Gastrocnemius medialis (tissue), 4 donors: ENCODE data around the gene TMEM154.

ENCODE experiments used
- POLR2A ChIP-seq, 2 donors: fragments of 450-650 bp; IDR thresholded peaks; one replicate each; pipeline ENCODE4 v1.6.1; 2017; ENCODE audit warnings: antibody characterized with exemption in 2 of 2, mild to moderate bottlenecking in 2 of 2, moderate library complexity in 2 of 2
- TF ChIP-seq, protein P1 (sequence below), 5 experiments: fragments of 450-650 bp in 3 of 5; fragments of 200-600 bp in 2 of 5; sonication (generic) in 2 of 5; IDR thresholded peaks in 4 of 5; conservative IDR thresholded peaks in 1 of 5; 1 replicate in 4 of 5; 2 replicates in 1 of 5; pipeline ENCODE4 v1.5.1; 2016 to 2019; ENCODE audit warnings: antibody characterized with exemption in 5 of 5, mild to moderate bottlenecking in 3 of 5, moderate library complexity in 3 of 5

- TF ChIP-seq, protein P1, sequence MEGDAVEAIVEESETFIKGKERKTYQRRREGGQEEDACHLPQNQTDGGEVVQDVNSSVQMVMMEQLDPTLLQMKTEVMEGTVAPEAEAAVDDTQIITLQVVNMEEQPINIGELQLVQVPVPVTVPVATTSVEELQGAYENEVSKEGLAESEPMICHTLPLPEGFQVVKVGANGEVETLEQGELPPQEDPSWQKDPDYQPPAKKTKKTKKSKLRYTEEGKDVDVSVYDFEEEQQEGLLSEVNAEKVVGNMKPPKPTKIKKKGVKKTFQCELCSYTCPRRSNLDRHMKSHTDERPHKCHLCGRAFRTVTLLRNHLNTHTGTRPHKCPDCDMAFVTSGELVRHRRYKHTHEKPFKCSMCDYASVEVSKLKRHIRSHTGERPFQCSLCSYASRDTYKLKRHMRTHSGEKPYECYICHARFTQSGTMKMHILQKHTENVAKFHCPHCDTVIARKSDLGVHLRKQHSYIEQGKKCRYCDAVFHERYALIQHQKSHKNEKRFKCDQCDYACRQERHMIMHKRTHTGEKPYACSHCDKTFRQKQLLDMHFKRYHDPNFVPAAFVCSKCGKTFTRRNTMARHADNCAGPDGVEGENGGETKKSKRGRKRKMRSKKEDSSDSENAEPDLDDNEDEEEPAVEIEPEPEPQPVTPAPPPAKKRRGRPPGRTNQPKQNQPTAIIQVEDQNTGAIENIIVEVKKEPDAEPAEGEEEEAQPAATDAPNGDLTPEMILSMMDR (IDR thresholded peaks at IDR 0.05 in 4 of 5, conservative IDR thresholded peaks at IDR 0.05 in 1 of 5), result no peak
- no peak for TF ChIP-seq POLR2A (IDR thresholded peaks at IDR 0.05)
Observed at GRCh38 chr4:152678841-152679240, 956 bp downstream of the TMEM154 start.
